K562 (cell line): ENCODE results near the gene SELENOF. TPM values are rescaled to one million over a fixed set of nuclear protein-coding genes. Genes with fewer than 3 reads are reported as not detected.

Source experiments
- ATAC-seq: fragments of 200-7000 bp; cut with Tn5 transposase; 3 replicates; pipeline ENCODE4 v1.9.1; 2020; ENCODE audit warnings: moderate library complexity
- BruUV-seq: library from RNA; stranded (reverse); fragments of 400-500 nt; replicated peaks from 2 replicates; lab custom pipeline; 2021; lab: Mats Ljungman, UMichigan
- CTCF ChIA-PET: fragments of 300-600 bp; formaldehyde crosslinking; extraction: SDS; loops from one replicate; lab custom pipeline; 2021; ENCODE audit warnings: low intra/inter-chr PET ratio; lab: Yijun Ruan, JAX
- POLR2A ChIA-PET: fragments of 300-600, 350-650 bp; sonication (Branson Sonifier 250); formaldehyde crosslinking; extraction: SDS; loops from one replicate; lab custom pipeline; 2021; ENCODE audit warnings: antibody characterized with exemption, inconsistent platforms; lab: Yijun Ruan, JAX
- DNase-seq, 4 experiments: peaks; one replicate each; pipeline versions ENCODE4 v3.0.0 to v3.0.0-alpha.2; 2011 to 2018; ENCODE audit warnings: low spot score in 3 of 4, mixed read lengths in 3 of 4; ENCODE audit errors: extremely low read depth in 1 of 4
- FAIRE-seq: peaks from 2 replicates; lab custom pipeline; 2011; peaks lifted over from hg19 to GRCh38; lab: Jason Lieb, UNC
- H2AFZ ChIP-seq: 2 replicates; pipeline ENCODE4 v1.6.0; 2011; ENCODE audit warnings: low read depth, low read length, control low read depth, inconsistent platforms
- H3K27ac ChIP-seq: fragments of 200-600 bp; 3 replicates; pipeline ENCODE4 v1.8.0; 2011; ENCODE audit warnings: low read depth, mild to moderate bottlenecking, control low read depth, inconsistent platforms, low read length, moderate library complexity, mixed read lengths; ENCODE audit errors: extremely low read depth
- H3K27me3 ChIP-seq, 2 experiments: fragments of 300-600 bp in 1 of 2; 2 replicates in 1 of 2; 3 replicates in 1 of 2; pipeline versions ENCODE4 v1.6.0 to v1.8.0; 2011; ENCODE audit warnings: inconsistent platforms in 2 of 2, low read length in 2 of 2, mild to moderate bottlenecking in 1 of 2, mixed read lengths in 1 of 2, moderate library complexity in 1 of 2; ENCODE audit not compliant: control insufficient read depth in 2 of 2, insufficient read depth in 2 of 2
- H3K36me3 ChIP-seq: fragments of 300-600 bp; 3 replicates; pipeline ENCODE4 v1.8.0; 2011; ENCODE audit warnings: mild to moderate bottlenecking, low read length, inconsistent platforms; ENCODE audit not compliant: control insufficient read depth, insufficient read depth
- H3K4me1 ChIP-seq, 2 experiments: fragments of 200-600 bp in 1 of 2; replicated peaks in 1 of 2; 2 replicates in 1 of 2; 3 replicates in 1 of 2; pipeline versions ENCODE4 v1.5.1 to v1.8.0; 2011; ENCODE audit warnings: inconsistent platforms in 2 of 2, low read length in 2 of 2, mild to moderate bottlenecking in 1 of 2, mixed read lengths in 1 of 2, moderate library complexity in 1 of 2; ENCODE audit not compliant: control insufficient read depth in 2 of 2, insufficient read depth in 2 of 2
- H3K4me2 ChIP-seq: 2 replicates; pipeline ENCODE4 v1.6.1; 2011; ENCODE audit warnings: low read length, control low read depth, inconsistent platforms, mixed read lengths; ENCODE audit not compliant: insufficient read depth
- H3K4me3 ChIP-seq: fragments of 200-600 bp; sonication (generic), shearing (Covaris generic); 2 replicates; pipeline ENCODE4 v1.5.1; 2016; ENCODE audit warnings: control low read depth, inconsistent platforms
- H3K79me2 ChIP-seq: fragments of 200-600 bp; 3 replicates; pipeline ENCODE4 v1.8.0; 2011; ENCODE audit warnings: low read length, inconsistent platforms; ENCODE audit not compliant: control insufficient read depth, insufficient read depth
- H3K9ac ChIP-seq, 2 experiments: 2 replicates each; pipeline versions ENCODE4 v1.6.0 to v1.6.1; 2011; ENCODE audit warnings: low read depth in 2 of 2, low read length in 2 of 2, control low read depth in 1 of 2, inconsistent platforms in 1 of 2, mild to moderate bottlenecking in 1 of 2, mixed read lengths in 1 of 2; ENCODE audit not compliant: insufficient read depth in 1 of 2
- H3K9me1 ChIP-seq: one replicate; pipeline ENCODE4 v1.6.0; 2011; ENCODE audit warnings: inconsistent platforms, mild to moderate bottlenecking, low read length, moderate library complexity; ENCODE audit not compliant: control insufficient read depth, insufficient read depth
- H3K9me3 ChIP-seq: replicated peaks from 2 replicates; pipeline ENCODE4 v1.5.1; 2011; ENCODE audit warnings: low read depth, low read length, inconsistent platforms; ENCODE audit not compliant: control insufficient read depth, insufficient read depth
- H4K20me1 ChIP-seq: replicated peaks from 2 replicates; pipeline ENCODE4 v1.6.1; 2011; ENCODE audit warnings: low read length, inconsistent platforms, mixed read lengths; ENCODE audit not compliant: control insufficient read depth, insufficient read depth
- ARID3B ChIP-seq: fragments of 250-450 bp; sonication (Bioruptor Pico); IDR thresholded peaks from 2 replicates; pipeline ENCODE4 v1.4.0; 2020; ENCODE audit warnings: borderline replicate concordance
- CEBPG ChIP-seq, 3 experiments: fragments of 200-800 bp in 1 of 3; sonication (Bioruptor generic) in 1 of 3; sonication (generic) in 1 of 3; formaldehyde crosslinking in 1 of 3; IDR thresholded peaks in 2 of 3; conservative IDR thresholded peaks in 1 of 3; 2 replicates each; pipeline versions ENCODE4 v1.6.1 to v1.8.0; 2016 to 2022; ENCODE audit warnings: missing compliant biosample characterization in 2 of 3, missing genetic modification characterization in 2 of 3, mild to moderate bottlenecking in 1 of 3, missing genetic modification reagents in 1 of 3
- KHSRP ChIP-seq: fragments of 450-650 bp; IDR thresholded peaks from 2 replicates; pipeline ENCODE4 v1.6.1; 2017
- PCBP2 ChIP-seq: fragments of 200-400 bp; formaldehyde crosslinking; IDR thresholded peaks from 2 replicates; pipeline ENCODE4 v1.6.1; 2018; ENCODE audit warnings: low read length, low read depth, mild to moderate bottlenecking, moderate library complexity; ENCODE audit not compliant: poor library complexity, severe bottlenecking
- PHF20 ChIP-seq: fragments of 450-650 bp; IDR thresholded peaks from 2 replicates; pipeline ENCODE4 v1.6.1; 2018; ENCODE audit not compliant: partially characterized antibody
- SMARCA4 ChIP-seq: fragments of 450-650 bp; IDR thresholded peaks from 2 replicates; pipeline ENCODE4 v1.6.1; 2016
- SOX6 ChIP-seq: fragments of 450-650 bp; IDR thresholded peaks from 2 replicates; pipeline ENCODE4 v1.6.1; 2014; ENCODE audit warnings: mild to moderate bottlenecking
- STAG1 ChIP-seq: sonication (generic); formaldehyde crosslinking; IDR thresholded peaks from 2 replicates; pipeline ENCODE4 v1.5.0; 2020; ENCODE audit warnings: missing genetic modification reagents, borderline replicate concordance
- TFAP4 ChIP-seq: sonication (generic); formaldehyde crosslinking; IDR thresholded peaks from 2 replicates; pipeline ENCODE4 v1.8.0; 2022; ENCODE audit warnings: missing genetic modification reagents, mild to moderate bottlenecking, moderate library complexity, borderline replicate concordance
- YY1 ChIP-seq, 3 experiments: IDR thresholded peaks; 2 replicates each; pipeline ENCODE4 v1.6.1; 2011; ENCODE audit warnings: low read length in 2 of 3, mild to moderate bottlenecking in 2 of 3, moderate library complexity in 2 of 3, borderline replicate concordance in 1 of 3, control low read depth in 1 of 3, low read depth in 1 of 3; ENCODE audit not compliant: insufficient read depth in 3 of 3, insufficient replicate concordance in 2 of 3, control insufficient read depth in 1 of 3, insufficient read length in 1 of 3; ENCODE audit errors: extremely low read depth in 1 of 3
- ZBTB43 ChIP-seq: sonication (generic); formaldehyde crosslinking; IDR thresholded peaks from 2 replicates; pipeline ENCODE4 v1.8.0; 2023; ENCODE audit warnings: mild to moderate bottlenecking, missing genetic modification reagents
- ZNF165 ChIP-seq: fragments of 250-450 bp; sonication (Bioruptor Pico); IDR thresholded peaks from 2 replicates; pipeline ENCODE4 v1.4.0; 2020; ENCODE audit warnings: borderline replicate concordance
- ZNF217 ChIP-seq: sonication (generic); formaldehyde crosslinking; IDR thresholded peaks from 2 replicates; pipeline ENCODE4 v1.8.0; 2022; ENCODE audit warnings: mild to moderate bottlenecking, missing genetic modification reagents
- ZNF324 ChIP-seq: fragments of 250-450 bp; sonication (Bioruptor Pico); IDR thresholded peaks from 2 replicates; pipeline ENCODE4 v1.4.0; 2020; ENCODE audit warnings: mild to moderate bottlenecking
- ZNF507 ChIP-seq: conservative IDR thresholded peaks from 2 replicates; pipeline ENCODE4 v1.6.1; 2017; ENCODE audit warnings: missing genetic modification characterization, missing compliant biosample characterization
- WGBS: fragments of 100-300 bp; shearing (Covaris generic); methylation state at CpG from one replicate; pipeline ENCODE4 v1.1.6; 2016; ENCODE audit warnings: low coverage, mixed read lengths; ENCODE audit not compliant: insufficient coverage; ENCODE audit errors: missing lambda C conversion rate; 5-methylcytosine and 5-hydroxymethylcytosine counted together
- in situ Hi-C: fragments of 300-500 bp; cut with MboI; formaldehyde crosslinking; loops from 4 replicates; pipeline ENCODE4 v1.15.0; 2018; ENCODE audit warnings: inconsistent platforms, mixed read lengths
- intact Hi-C: fragments of 100-400 bp; cut with micrococcal nuclease; formaldehyde crosslinking; loops from 2 replicates; pipeline ENCODE4 v1.14.2; 2022
- polyA plus RNA-seq, 8 experiments: library from polyadenylated mRNA; depleted of rRNA in 4 of 8; stranded (reverse) in 5 of 8; unstranded in 3 of 8; fragments of >200 nt; fragmentation: Nextera tagmentation in 2 of 8; fragmentation: Illumina TruSeq in 1 of 8; extraction: Ambion mirVana in 2 of 8; extraction: Trizol in 1 of 8; gene quantifications; 2 replicates each; pipeline versions ENCODE4 v1.2.1 to v1.2.3, GENCODE V29; 2011 to 2014; ENCODE audit warnings: inconsistent platforms in 1 of 8, missing spikeins in 1 of 8
- total RNA-seq, 7 experiments: library from RNA; depleted of rRNA in 6 of 7; stranded (reverse); fragments of >200 nt in 6 of 7; fragmentation: Illumina TruSeq in 2 of 7; extraction: Trizol in 2 of 7; gene quantifications; 2 replicates each; pipeline versions ENCODE4 v1.2.1 to v1.2.3, GENCODE V29; 2011 to 2021; ENCODE audit warnings: low replicate concordance in 1 of 7

SELENOF gene
- total and polyA plus RNA-seq, 9 of the 15 experiments (the other 6 are each of a cell fraction or from before 2014, with no cell fraction given), result 115 to 394 (median 215) TPM

- intact Hi-C loops, result no loop called here
- Histone ChIP-seq H3K4me1 (no peaks in the 10 kb centered on the region), H3K4me2 (no peak overlapping the region), H3K9me3 (no peaks in the 10 kb centered on the region), H3K27me3 (no peaks in the 10 kb centered on the region), H3K9me1 (no peaks in the 10 kb centered on the region), H2AFZ (no peak overlapping the region), H3K79me2 (no peaks in the 10 kb centered on the region), H3K9ac (no peak overlapping the region), H3K36me3 (no peaks in the 10 kb centered on the region), H4K20me1 (no peaks in the 10 kb centered on the region; the same call in 1 of the 2 replicates), H3K4me3 (no peak overlapping the region), H3K27ac (no peak overlapping the region)
- ChIA-PET CTCF (no interaction called here), POLR2A (no interaction called here)
- FAIRE-seq (no peak), DNase-seq (no peak), ATAC-seq (no peak)
- in situ Hi-C loops, result no loop called here
- TF ChIP-seq KHSRP, result no peak
- TF ChIP-seq ZNF165 (CRISPR knock-in tag), result no peak
- no peak for TF ChIP-seq YY1 (IDR thresholded peaks at IDR 0.05; ENCODE audit: borderline replicate concordance in 1 of 3, control insufficient read depth in 1 of 3, extremely low read depth in 1 of 3, insufficient read depth in 3 of 3, insufficient read length in 1 of 3, insufficient replicate concordance in 2 of 3, low read depth in 1 of 3, low read length in 2 of 3)
- TF ChIP-seq SOX6, result no peak
- no peak for TF ChIP-seq ZNF324 (CRISPR knock-in tag)
- no peak for TF ChIP-seq CEBPG (CRISPR knock-in tag; IDR thresholded peaks at IDR 0.05)
- TF ChIP-seq CEBPG (tag; conservative IDR thresholded peaks at IDR 0.05 in 1 of 2, IDR thresholded peaks at IDR 0.05 in 1 of 2), result no peak
- no peak for TF ChIP-seq ZBTB43
- TF ChIP-seq PHF20, result no peak
- TF ChIP-seq PCBP2, result no peak
- no peak for TF ChIP-seq ZNF507 (tag)
- no peak for TF ChIP-seq ZNF217 (CRISPR knock-in tag)
- no peak for TF ChIP-seq SMARCA4
- no peak for TF ChIP-seq ARID3B (CRISPR knock-in tag)
- TF ChIP-seq STAG1 (CRISPR knock-in tag), result no peak
- TF ChIP-seq TFAP4 (CRISPR knock-in tag), result no peak
- 31% methylated on average over 1 of the region's 1 CpG for WGBS
- no TSS peak for BruUV-seq
Observed at GRCh38 chr1:86841116-86841515, 72.8 kb downstream of the SELENOF start.
